ENCODE data around the gene FCHO1. TPM values are rescaled to one million over a fixed set of nuclear protein-coding genes. Genes with fewer than 3 reads are reported as not detected.
"Not testable (repeated sequence)": the region's sequence is repeated elsewhere in the genome, so short reads cannot be mapped to it uniquely, and the experiment has no call there.

Gene FCHO1
- total RNA-seq, 1 donor from 2014 or later, result 0.71 TPM

GRCh38 chr19:17767559-17767958, 16.3 kb downstream of the FCHO1 start:
- Histone ChIP-seq H3K27ac (replicated peaks) (no peak overlapping the region), H3K4me3 (no peak overlapping the region)
- intact Hi-C loops (cut with micrococcal nuclease), result no loop called here

GRCh38 chr19:17770613-17771012, 19.3 kb downstream of the FCHO1 start:
- no peak overlapping the region for H3K4me3 ChIP-seq
- peaks cover 10% of the 10 kb centered on the region for H3K4me1 ChIP-seq
- H3K9me3 ChIP-seq (replicated peaks), result no peaks in the 10 kb centered on the region
- peaks cover 19% of the 10 kb centered on the region for H3K27me3 ChIP-seq (ENCODE audit: low read depth)
- no peak overlapping the region for H3K27ac ChIP-seq (replicated peaks)
- no peak for TF ChIP-seq CTCF (IDR thresholded peaks at IDR 0.05; ENCODE audit: borderline replicate concordance)
- no peaks in the 10 kb centered on the region for H3K36me3 ChIP-seq
- intact Hi-C loops (cut with micrococcal nuclease), result no loop called here
- no peak for DNase-seq

More at GRCh38 chr19:17767559-17767958, 16.3 kb downstream of the FCHO1 start:
- H3K27me3 ChIP-seq (ENCODE audit: low read depth), result peaks cover 22% of the 10 kb centered on the region
- H3K9me3 ChIP-seq (replicated peaks), result no peaks in the 10 kb centered on the region
- peaks cover 10% of the 10 kb centered on the region for H3K4me1 ChIP-seq
- DNase-seq, result no peak
- no peaks in the 10 kb centered on the region for H3K36me3 ChIP-seq
- TF ChIP-seq CTCF (IDR thresholded peaks at IDR 0.05; ENCODE audit: borderline replicate concordance), result no peak

- peaks cover 34% of the 10 kb centered on the region for H3K27me3 ChIP-seq (ENCODE audit: low read depth)
- H3K4me3 ChIP-seq, result no peak overlapping the region
- H3K9me3 ChIP-seq (replicated peaks), result no peaks in the 10 kb centered on the region
- no peaks in the 10 kb centered on the region for H3K36me3 ChIP-seq
- no peak overlapping the region for H3K27ac ChIP-seq (replicated peaks)
- no peak for TF ChIP-seq CTCF (IDR thresholded peaks at IDR 0.05; ENCODE audit: borderline replicate concordance)
- intact Hi-C loops (cut with micrococcal nuclease), result no loop called here
- H3K4me1 ChIP-seq, result no peaks in the 10 kb centered on the region
- no peak for DNase-seq
These were observed 20.9 kb downstream of the FCHO1 start for GRCh38 chr19:17772172-17772571.

GRCh38 chr19:17775245-17775927, 24.1 kb downstream of the FCHO1 start:
- H3K4me1 ChIP-seq, result peaks cover 10% of the 10 kb centered on the region
- TF ChIP-seq CTCF (IDR thresholded peaks at IDR 0.05; ENCODE audit: borderline replicate concordance), result peak; percentile 43
- no peak overlapping the region for H3K27ac ChIP-seq (replicated peaks)
- DNase-seq, result no peak
- peaks cover 61% of the 10 kb centered on the region for H3K27me3 ChIP-seq (ENCODE audit: low read depth)
- H3K36me3 ChIP-seq, result no peaks in the 10 kb centered on the region
- no peak overlapping the region for H3K4me3 ChIP-seq
- intact Hi-C loops (cut with micrococcal nuclease), result no loop called here
- H3K9me3 ChIP-seq (replicated peaks), result no peaks in the 10 kb centered on the region

GRCh38 chr19:17775991-17776803, 24.9 kb downstream of the FCHO1 start:
- peaks cover 10% of the 10 kb centered on the region for H3K4me1 ChIP-seq
- intact Hi-C loops (cut with micrococcal nuclease), result no loop called here
- peaks cover 65% of the 10 kb centered on the region for H3K27me3 ChIP-seq (ENCODE audit: low read depth)
- DNase-seq, result no peak
- no peaks in the 10 kb centered on the region for H3K9me3 ChIP-seq (replicated peaks)
- no peak overlapping the region for H3K4me3 ChIP-seq
- no peak for TF ChIP-seq CTCF (IDR thresholded peaks at IDR 0.05; ENCODE audit: borderline replicate concordance)
- H3K36me3 ChIP-seq, result no peaks in the 10 kb centered on the region
- no peak overlapping the region for H3K27ac ChIP-seq (replicated peaks)

- DNase-seq; intact Hi-C loops (cut with micrococcal nuclease): not testable (repeated sequence)
These were observed 26.6 kb downstream of the FCHO1 start for GRCh38 chr19:17777840-17778239.

More at GRCh38 chr19:17777840-17778239, 26.6 kb downstream of the FCHO1 start:
- H3K4me3 ChIP-seq; H3K36me3 ChIP-seq; H3K9me3 ChIP-seq (replicated peaks); H3K27ac ChIP-seq (replicated peaks): not testable (repeated sequence)
- Histone ChIP-seq H3K4me1 (peaks cover 10% of the 10 kb centered on the region), H3K27me3 (ENCODE audit: low read depth) (peaks cover 78% of the 10 kb centered on the region)
